GM12872 (cell line): ENCODE measurements around the gene POTEJ.
"Not testable (repeated sequence)": the region's sequence is repeated elsewhere in the genome, so short reads cannot be mapped to it uniquely, and the experiment has no call there.

Source experiments
- TF ChIP-seq, protein P1 (sequence below): IDR thresholded peaks from 3 replicates; pipeline ENCODE4 v1.5.1; 2011; ENCODE audit warnings: low read depth, mild to moderate bottlenecking, low read length, moderate library complexity; ENCODE audit not compliant: insufficient read depth

POTEJ gene

DNA sequence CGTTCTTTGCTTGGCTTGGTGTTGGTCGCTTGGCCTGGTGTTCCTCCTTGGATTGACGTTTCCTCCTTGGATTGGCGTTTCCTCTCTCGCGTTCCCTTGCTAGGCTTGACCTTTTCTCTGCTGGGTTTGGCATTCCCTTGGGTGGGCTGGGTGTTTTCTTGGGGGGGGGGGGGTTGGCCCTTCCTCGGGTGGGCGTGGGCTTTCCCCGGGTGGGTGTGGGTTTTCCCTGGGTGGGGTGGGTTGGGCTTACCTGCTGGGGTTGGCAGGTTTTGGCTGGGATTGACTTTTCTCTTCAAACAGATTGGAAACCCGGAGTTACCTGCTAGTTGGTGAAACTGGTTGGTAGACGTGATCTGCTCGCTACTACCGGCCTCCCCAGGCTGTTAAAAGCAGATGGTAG, at the start of gene POTEJ:
Gene POTEJ, plus strand, starts transcription at position 301 of the 400 bp plus-strand sequence. Its CDS starts 93 bp downstream, at position 394.
- TF ChIP-seq, protein P1, sequence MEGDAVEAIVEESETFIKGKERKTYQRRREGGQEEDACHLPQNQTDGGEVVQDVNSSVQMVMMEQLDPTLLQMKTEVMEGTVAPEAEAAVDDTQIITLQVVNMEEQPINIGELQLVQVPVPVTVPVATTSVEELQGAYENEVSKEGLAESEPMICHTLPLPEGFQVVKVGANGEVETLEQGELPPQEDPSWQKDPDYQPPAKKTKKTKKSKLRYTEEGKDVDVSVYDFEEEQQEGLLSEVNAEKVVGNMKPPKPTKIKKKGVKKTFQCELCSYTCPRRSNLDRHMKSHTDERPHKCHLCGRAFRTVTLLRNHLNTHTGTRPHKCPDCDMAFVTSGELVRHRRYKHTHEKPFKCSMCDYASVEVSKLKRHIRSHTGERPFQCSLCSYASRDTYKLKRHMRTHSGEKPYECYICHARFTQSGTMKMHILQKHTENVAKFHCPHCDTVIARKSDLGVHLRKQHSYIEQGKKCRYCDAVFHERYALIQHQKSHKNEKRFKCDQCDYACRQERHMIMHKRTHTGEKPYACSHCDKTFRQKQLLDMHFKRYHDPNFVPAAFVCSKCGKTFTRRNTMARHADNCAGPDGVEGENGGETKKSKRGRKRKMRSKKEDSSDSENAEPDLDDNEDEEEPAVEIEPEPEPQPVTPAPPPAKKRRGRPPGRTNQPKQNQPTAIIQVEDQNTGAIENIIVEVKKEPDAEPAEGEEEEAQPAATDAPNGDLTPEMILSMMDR = not testable (repeated sequence)

DNA sequence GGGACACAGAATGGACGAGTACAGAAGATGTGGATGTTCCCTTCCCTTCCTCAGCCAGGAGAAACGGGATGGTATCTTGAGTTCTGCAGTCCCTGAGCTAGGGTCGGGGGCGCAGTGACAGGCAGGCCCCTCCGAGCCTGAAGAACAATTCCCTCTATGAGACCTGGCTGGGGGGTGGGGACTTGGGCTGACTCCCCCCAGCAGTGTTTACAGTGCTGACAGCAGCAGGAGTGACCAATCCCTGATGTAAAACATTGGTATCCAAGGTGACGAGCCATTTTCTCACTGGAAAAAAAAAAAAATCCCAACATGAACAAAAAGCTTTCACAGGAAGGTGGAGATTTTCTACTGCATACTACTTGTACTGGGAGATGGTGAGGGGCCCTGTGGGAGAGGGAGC, 11.8 kb upstream of the POTEJ start, which contains the start of gene CFC1:
Gene CFC1, minus strand, starts transcription at position 183 of the 400 bp plus-strand sequence. CDS start 288 bp downstream, outside the sequence.
- TF ChIP-seq, protein P1 = not testable (repeated sequence)

DNA sequence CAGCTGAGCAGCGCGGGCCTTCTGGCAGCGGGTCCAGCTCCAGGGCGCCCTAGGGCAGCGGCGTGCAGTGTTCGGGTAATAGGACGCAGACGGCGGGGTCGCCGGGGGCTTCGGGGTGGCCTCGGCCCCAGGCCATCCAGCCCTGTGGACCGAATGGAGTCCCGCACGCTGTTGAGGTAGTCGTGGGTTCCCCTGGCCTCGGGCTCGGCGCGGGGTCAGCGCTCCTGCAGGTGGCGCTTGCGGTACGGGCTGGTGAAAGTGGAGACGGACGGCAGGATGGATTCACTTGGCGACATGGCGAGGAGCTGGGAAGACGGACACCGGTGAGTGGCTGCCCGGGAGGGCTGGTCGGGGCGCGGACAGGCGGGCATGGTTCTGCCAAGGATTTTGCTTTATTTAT, 82.2 kb downstream of the POTEJ start:
- TF ChIP-seq, protein P1 = peak; percentile 36; the same call in 2 of the 3 replicates
